ENCODE data around the gene MED27. TPM values are rescaled to one million over a fixed set of nuclear protein-coding genes. Genes with fewer than 3 reads are reported as not detected.

MED27 gene
- total RNA-seq, 1 experiment from 2014 or later = 24.4 TPM

GRCh38 chr9:131848570-131849160, 231.0 kb downstream of the MED27 start:
- ChIA-PET CTCF (no interaction called here), POLR2A (no interaction called here)
- no peaks in the 10 kb centered on the region for H3K27me3 ChIP-seq (ENCODE audit: control insufficient read depth, insufficient read depth, low read length)
- H3K4me3 ChIP-seq (ENCODE audit: low read depth in 2 of 2, low read length in 2 of 2) = no peak overlapping the region
- H3K27ac ChIP-seq (ENCODE audit: low read length) = no peak overlapping the region
- intact Hi-C loops (cut with micrococcal nuclease; ENCODE audit: unreplicated experiment) = no loop called here
- H3K4me1 ChIP-seq (ENCODE audit: control insufficient read depth, insufficient read depth, low read length) = no peaks in the 10 kb centered on the region
- no peaks in the 10 kb centered on the region for H3K36me3 ChIP-seq (ENCODE audit: control insufficient read depth, insufficient read depth, low read length)
- TF ChIP-seq SIN3A (IDR thresholded peaks at IDR 0.05; ENCODE audit: borderline replicate concordance, insufficient read depth, low read depth, low read length) = no peak
- TF ChIP-seq TCF7L2 (IDR thresholded peaks at IDR 0.05; ENCODE audit: low read depth, low read length) = no peak
- no peak for TF ChIP-seq REST (IDR thresholded peaks at IDR 0.05; ENCODE audit: insufficient read depth in 1 of 2, low read depth in 2 of 2, low read length in 1 of 2)
- no peak for TF ChIP-seq POLR2AphosphoS5 (IDR thresholded peaks at IDR 0.05; ENCODE audit: low read depth, low read length)
- TF ChIP-seq, protein P1, sequence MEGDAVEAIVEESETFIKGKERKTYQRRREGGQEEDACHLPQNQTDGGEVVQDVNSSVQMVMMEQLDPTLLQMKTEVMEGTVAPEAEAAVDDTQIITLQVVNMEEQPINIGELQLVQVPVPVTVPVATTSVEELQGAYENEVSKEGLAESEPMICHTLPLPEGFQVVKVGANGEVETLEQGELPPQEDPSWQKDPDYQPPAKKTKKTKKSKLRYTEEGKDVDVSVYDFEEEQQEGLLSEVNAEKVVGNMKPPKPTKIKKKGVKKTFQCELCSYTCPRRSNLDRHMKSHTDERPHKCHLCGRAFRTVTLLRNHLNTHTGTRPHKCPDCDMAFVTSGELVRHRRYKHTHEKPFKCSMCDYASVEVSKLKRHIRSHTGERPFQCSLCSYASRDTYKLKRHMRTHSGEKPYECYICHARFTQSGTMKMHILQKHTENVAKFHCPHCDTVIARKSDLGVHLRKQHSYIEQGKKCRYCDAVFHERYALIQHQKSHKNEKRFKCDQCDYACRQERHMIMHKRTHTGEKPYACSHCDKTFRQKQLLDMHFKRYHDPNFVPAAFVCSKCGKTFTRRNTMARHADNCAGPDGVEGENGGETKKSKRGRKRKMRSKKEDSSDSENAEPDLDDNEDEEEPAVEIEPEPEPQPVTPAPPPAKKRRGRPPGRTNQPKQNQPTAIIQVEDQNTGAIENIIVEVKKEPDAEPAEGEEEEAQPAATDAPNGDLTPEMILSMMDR (IDR thresholded peaks at IDR 0.05) = no peak
- H3K9me3 ChIP-seq (ENCODE audit: control insufficient read depth, insufficient read depth, low read depth, low read length) = no peaks in the 10 kb centered on the region
- in situ Hi-C loops (cut with HindIII; ENCODE audit: low pct_unique_long_range_greater_than_20kb, low sequenced_read_pairs) = no loop called here
- ATAC-seq = no peak
- DNase-seq (ENCODE audit: low read depth, low spot score) = no peak
- no TSS peak for BruUV-seq (replicated peaks)

- intact Hi-C loops (cut with micrococcal nuclease; ENCODE audit: unreplicated experiment) (no loop called here), in situ Hi-C loops (cut with HindIII; ENCODE audit: low pct_unique_long_range_greater_than_20kb, low sequenced_read_pairs) (no loop called here)
- Histone ChIP-seq H3K27me3 (ENCODE audit: control insufficient read depth, insufficient read depth, low read length) (no peaks in the 10 kb centered on the region), H3K27ac (ENCODE audit: low read length) (no peak overlapping the region), H3K4me1 (ENCODE audit: control insufficient read depth, insufficient read depth, low read length) (no peaks in the 10 kb centered on the region), H3K36me3 (ENCODE audit: control insufficient read depth, insufficient read depth, low read length) (no peaks in the 10 kb centered on the region), H3K4me3 (ENCODE audit: low read depth in 2 of 2, low read length in 2 of 2) (no peak overlapping the region), H3K9me3 (ENCODE audit: control insufficient read depth, insufficient read depth, low read depth, low read length) (no peaks in the 10 kb centered on the region)
- TF ChIP-seq SIN3A (IDR thresholded peaks at IDR 0.05; ENCODE audit: borderline replicate concordance, insufficient read depth, low read depth, low read length) (no peak), POLR2AphosphoS5 (IDR thresholded peaks at IDR 0.05; ENCODE audit: low read depth, low read length) (no peak), REST (IDR thresholded peaks at IDR 0.05; ENCODE audit: insufficient read depth in 1 of 2, low read depth in 2 of 2, low read length in 1 of 2) (no peak)
- TF ChIP-seq, protein P1 (IDR thresholded peaks at IDR 0.05) = no peak
- DNase-seq (ENCODE audit: low read depth, low spot score) (no peak), ATAC-seq (no peak)
- CTCF ChIA-PET = no interaction called here
- POLR2A ChIA-PET = no interaction called here
- no TSS peak for BruUV-seq (replicated peaks)
Measured at GRCh38 chr9:131847665-131848354, 231.9 kb downstream of the MED27 start.

Data from Panc1 (cell line).